NOMO-1 (cell line): ENCODE data around the gene RDH5.
A peak's percentile ranks its signal among the peaks of the same experiment; 100 is the strongest.

Experiments used
- DNase-seq, 2 experiments: peaks; one replicate each; lab custom pipeline; 2025; ENCODE audit not compliant: unreplicated experiment in 2 of 2; lab: John Stamatoyannopoulos, UW

Gene RDH5

DNA sequence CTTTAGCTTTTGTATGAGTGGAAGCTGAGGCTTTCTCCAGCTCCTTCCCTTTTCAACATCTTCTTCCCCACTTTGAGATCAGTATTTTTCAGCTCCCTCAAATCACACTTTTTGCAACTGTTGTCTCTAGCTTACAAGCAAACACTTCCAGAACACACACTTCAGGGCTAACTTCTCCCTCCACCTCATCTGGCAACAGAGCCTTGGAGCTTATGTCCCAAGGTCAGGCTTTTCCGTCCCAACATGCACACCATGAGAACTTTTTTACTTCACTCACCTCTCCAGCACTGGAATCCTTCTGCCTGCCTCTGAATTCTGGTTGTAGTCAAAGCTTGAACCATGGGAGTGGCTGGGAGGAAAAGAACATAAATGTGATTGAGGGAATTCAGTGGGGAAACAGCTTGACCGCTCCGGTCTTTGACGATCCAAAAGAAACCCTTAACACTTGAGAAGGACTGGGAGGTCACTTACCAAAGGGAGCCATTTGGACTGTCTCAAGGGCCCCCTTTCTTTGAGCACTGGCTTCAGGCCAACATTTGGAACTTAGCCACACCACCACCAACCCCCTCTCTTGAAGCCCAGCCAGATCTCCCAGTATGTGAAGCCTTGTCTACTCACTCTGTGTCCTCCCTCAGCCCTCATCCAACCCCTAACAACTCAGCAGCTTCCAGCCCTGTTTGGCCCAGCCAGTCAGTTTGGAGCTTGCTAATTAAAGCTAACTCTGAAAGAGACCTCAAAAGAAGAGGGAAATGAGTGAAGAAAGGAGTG, 8.2 kb upstream of the RDH5 start:
- DNase-seq = no peak

- no peak for DNase-seq
Measured at GRCh38 chr12:55712700-55713415, 7.3 kb upstream of the RDH5 start.

GRCh38 chr12:55713721-55714120, 6.5 kb upstream of the RDH5 start:
- DNase-seq = no peak

GRCh38 chr12:55715169-55715764, 4.9 kb upstream of the RDH5 start:
- DNase-seq = no peak

DNA sequence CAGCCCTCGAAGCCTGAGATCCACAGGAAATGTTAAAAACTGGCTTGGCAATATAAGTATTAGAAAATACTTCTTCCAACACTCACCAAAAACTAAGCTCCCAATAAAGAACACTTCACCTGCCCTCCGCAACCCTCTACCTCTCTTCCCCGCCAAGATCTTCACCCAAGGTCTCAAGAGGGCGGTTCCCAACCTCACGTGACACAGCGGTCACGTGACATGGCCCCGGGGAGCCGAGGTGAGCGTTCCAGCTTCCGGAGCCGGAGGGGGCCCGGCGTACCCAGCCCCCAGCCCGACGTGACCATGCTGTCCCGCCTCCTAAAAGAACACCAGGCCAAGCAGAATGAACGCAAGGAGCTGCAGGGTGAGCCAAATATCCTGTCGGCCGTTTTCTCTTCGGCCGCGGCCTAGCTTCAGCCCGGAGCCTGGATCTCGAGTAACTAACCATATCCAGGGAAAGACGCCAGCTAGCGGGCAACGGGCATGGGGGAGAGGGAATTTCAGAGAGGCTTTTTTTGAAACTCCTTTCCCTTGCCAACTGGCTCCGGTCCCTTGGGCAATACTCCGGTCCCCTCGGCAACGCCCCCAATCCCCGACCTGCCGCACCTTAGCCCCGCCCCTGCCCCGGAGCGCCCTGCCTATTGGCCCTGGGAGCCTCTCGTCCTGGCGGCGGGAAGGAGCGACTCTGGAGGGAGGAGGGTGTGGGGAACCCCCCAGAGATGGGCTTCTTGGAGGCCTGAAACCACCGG, 4.2 kb upstream of the RDH5 start, which contains the start of gene BLOC1S1:
Gene BLOC1S1 (plus strand): TSS at position 214 of the 749 bp plus-strand sequence. CDS start 6 bp downstream, at position 220.
- DNase-seq = peak; percentile 78 to 92

GRCh38 chr12:55716582-55716957, 3.6 kb upstream of the RDH5 start:
- DNase-seq = peak; percentile 70 to 76

DNA sequence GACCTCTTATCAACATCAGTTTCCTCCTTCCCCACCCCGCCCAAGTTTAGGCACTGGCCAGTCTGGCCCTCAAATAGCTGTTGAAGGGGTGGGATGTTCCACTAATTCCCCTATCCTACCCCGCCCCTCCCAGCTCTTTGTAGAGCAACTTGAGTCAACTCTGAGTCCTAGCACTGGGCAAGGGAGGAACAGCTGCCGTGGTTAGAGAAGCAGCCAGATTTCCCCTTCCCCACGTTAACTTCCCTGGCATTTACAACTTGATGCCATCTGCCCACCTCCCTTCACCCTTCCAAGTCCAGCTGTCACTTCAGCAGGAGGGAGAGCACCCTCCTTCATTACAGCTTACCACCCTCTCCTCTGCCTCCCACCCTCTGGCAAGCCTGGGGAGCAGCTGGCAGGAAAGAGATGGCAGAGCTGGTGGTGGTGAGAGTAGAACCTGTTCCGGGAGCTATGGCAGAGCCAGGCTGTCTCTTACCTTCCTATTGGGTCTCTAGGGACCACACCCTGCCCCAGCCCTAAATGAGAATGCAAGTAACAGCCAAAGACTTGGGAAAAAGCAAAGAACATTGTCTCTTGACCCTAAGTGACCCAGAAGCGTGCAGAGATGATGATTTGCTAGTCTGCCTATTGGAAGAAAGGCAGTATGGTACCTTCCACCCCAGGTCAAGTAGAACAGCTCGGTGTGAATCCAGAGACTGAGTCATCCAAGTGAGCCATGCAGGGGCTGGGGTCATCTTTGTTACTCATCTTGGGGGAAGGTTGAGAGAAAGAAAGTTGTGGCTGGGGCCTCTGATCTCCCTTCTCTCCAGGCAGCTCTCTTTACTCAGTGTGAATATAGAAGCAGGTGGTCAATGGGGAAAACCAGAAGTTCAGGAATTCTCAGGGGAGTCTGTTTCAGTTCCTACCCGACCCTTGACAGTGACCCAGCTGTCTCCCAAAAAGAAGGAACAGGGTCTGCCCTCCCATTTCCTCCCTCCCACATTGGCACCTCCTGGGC, 2.9 kb upstream of the RDH5 start:
- no peak for DNase-seq

GRCh38 chr12:55718015-55718414, 2.2 kb upstream of the RDH5 start:
- DNase-seq = no peak

GRCh38 chr12:55718624-55719275, 1.4 kb upstream of the RDH5 start:
- DNase-seq = no peak

DNA sequence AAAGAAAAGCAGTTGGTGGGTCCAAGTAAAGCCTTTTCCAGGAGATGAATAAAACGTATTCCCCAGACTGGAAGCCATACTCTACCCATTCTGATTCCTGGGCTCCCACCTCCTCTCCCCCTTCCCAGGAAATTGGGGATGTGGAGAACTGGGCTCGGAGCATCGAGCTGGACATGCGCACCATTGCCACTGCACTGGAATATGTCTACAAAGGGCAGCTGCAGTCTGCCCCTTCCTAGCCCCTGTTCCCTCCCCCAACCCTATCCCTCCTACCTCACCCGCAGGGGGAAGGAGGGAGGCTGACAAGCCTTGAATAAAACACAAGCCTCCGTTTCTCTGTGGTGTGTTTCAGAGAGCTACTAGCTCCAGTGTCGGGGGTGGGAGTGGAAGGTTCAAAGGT, 822 bp upstream of the RDH5 start:
- DNase-seq = no peak

- peak; percentile 74 to 76 for DNase-seq
Measured at GRCh38 chr12:55720894-55721444, 776 bp downstream of the RDH5 start.

- no peak for DNase-seq
Measured at GRCh38 chr12:55721601-55722213, 1.5 kb downstream of the RDH5 start.

- no peak for DNase-seq
Measured at GRCh38 chr12:55722948-55723347, 2.8 kb downstream of the RDH5 start.

DNA sequence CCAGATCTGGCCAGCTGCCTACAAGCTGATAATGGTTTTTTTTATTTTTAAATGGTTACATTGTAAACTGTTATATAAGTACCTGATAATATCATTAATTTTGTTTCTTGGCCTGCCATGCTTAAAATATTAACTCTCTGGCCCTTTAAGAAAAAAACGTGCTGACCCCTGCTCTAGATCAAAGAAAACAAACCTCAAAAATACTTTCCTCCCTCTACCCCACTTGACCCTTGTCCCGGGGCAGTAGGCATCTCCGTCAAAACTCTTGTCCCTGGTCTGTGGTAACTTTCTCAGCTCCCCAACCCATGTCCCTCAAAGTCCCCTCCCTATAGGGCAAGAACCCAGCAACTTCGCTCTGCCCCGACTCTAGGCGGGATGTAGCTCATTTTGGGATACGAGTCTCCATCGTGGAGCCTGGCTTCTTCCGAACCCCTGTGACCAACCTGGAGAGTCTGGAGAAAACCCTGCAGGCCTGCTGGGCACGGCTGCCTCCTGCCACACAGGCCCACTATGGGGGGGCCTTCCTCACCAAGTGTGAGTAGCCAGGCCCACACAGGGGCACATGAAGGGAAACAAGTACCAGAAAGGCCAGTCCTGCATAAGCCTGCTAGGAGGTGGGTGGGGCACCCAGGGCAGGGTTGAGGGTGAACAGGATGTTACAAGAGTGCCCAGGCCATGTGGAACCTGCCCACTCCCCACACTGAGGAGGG, 3.5 kb downstream of the RDH5 start:
- DNase-seq = no peak

- peak; percentile 63 to 70 for DNase-seq
Measured at GRCh38 chr12:55724226-55724939, 4.2 kb downstream of the RDH5 start.

GRCh38 chr12:55724940-55725309, 4.7 kb downstream of the RDH5 start:
- no peak for DNase-seq

DNA sequence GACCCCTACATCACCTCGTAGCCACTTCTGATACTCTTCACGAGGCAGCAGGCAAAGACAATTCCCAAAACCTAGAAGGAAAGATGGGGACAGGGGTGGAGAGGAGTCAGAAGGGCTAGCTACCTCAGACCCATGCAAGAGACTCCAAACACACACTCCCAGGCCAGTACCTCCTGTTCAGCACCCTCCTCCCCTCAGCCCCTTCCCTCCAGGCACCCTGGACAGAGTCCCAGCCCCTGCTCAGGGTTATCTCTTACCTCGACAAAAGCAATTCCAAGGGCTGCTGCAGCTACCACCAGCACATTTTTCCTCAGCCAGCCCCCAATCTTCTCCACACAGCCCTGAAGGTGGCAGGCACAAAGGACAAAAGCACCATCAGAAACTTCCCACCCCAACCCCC, 5.4 kb downstream of the RDH5 start:
- no peak for DNase-seq
